SK-N-MC (cell line): ENCODE results near the gene USH2A.

Source experiments
- EZH2 ChIP-seq: fragments of 200-600 bp; sonication (generic); IDR thresholded peaks from one replicate; pipeline ENCODE4 v1.6.1; 2017; ENCODE audit warnings: antibody characterized with exemption
- POLR2AphosphoS5 ChIP-seq: IDR thresholded peaks from 2 replicates; pipeline ENCODE4 v1.6.1; 2012; ENCODE audit warnings: mild to moderate bottlenecking, low read depth, low read length, borderline replicate concordance

GRCh38 chr1:215794156-215794555 lies 629.1 kb downstream of the USH2A start:
- TF ChIP-seq POLR2AphosphoS5 = no peak
- no peak for TF ChIP-seq EZH2
